HEK293T (cell line): ENCODE results near the gene PHRF1.

Source experiments
- ARNT ChIP-seq: fragments of 450-650 bp; IDR thresholded peaks from 2 replicates; pipeline ENCODE4 v1.6.1; 2017; ENCODE audit warnings: mild to moderate bottlenecking
- BHLHE40 ChIP-seq: fragments of 450-650 bp; IDR thresholded peaks from 2 replicates; pipeline ENCODE4 v1.6.1; 2016; ENCODE audit warnings: mild to moderate bottlenecking, moderate library complexity, borderline replicate concordance
- CTBP1 ChIP-seq: fragments of 450-650 bp; IDR thresholded peaks from 2 replicates; pipeline ENCODE4 v1.6.1; 2016; ENCODE audit warnings: borderline replicate concordance
- FOXA1 ChIP-seq: fragments of 450-650 bp; IDR thresholded peaks from 2 replicates; pipeline ENCODE4 v1.6.1; 2016; ENCODE audit warnings: mild to moderate bottlenecking
- L3MBTL2 ChIP-seq: fragments of 450-650 bp; conservative IDR thresholded peaks from 2 replicates; pipeline ENCODE4 v1.6.1; 2016; ENCODE audit warnings: mild to moderate bottlenecking
- LEF1 ChIP-seq: fragments of 450-650 bp; IDR thresholded peaks from 2 replicates; pipeline ENCODE4 v1.6.1; 2017; ENCODE audit warnings: mild to moderate bottlenecking, borderline replicate concordance
- NFRKB ChIP-seq: fragments of 450-650 bp; IDR thresholded peaks from 2 replicates; pipeline ENCODE4 v1.6.1; 2016; ENCODE audit warnings: mild to moderate bottlenecking, moderate library complexity
- SP1 ChIP-seq: fragments of 450-650 bp; IDR thresholded peaks from 2 replicates; pipeline ENCODE4 v1.6.1; 2017
- SUZ12 ChIP-seq: fragments of 450-650 bp; IDR thresholded peaks from 2 replicates; pipeline ENCODE4 v1.6.1; 2016; ENCODE audit warnings: mild to moderate bottlenecking
- TARDBP ChIP-seq: fragments of 450-650 bp; IDR thresholded peaks from 2 replicates; pipeline ENCODE4 v1.6.1; 2016
- TF ChIP-seq, protein P1 (sequence below): fragments of 450-650 bp; IDR thresholded peaks from 2 replicates; pipeline ENCODE4 v1.6.1; 2016

DNA sequence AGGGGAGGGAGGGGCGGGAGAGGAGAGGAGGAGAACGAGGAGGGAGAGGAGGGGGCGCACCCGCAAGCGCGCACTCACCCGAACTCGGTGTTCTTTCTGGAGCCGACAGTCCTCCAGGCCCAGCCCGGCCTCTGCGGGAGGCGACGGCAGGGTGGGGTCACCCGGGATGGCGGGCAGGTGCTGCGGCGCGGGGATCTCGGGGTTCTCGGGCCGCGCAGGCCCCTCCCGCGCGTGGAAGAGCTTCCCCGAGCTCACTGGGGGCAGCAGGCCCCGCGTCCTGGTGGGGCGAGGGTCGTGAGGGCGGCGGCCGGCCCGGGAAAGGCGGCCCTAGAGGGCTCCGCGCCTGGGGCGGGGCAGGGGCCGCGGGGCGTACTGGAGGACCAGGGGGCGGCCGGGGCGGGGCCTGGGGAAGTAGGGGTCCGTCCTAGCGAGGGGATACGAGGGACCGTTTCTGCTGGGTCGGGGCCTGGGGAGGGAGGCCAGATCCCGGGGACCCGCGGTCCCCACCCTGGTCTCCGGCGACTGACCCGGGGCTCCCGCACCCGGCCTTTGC lies 21.0 kb upstream of the PHRF1 start:
- TF ChIP-seq SP1 (no peak), LEF1 (no peak), FOXA1 (no peak), TARDBP (no peak), SUZ12 (no peak), BHLHE40 (no peak), NFRKB (no peak), CTBP1 (no peak), L3MBTL2 (no peak), ARNT (no peak)
- TF ChIP-seq, protein P1, sequence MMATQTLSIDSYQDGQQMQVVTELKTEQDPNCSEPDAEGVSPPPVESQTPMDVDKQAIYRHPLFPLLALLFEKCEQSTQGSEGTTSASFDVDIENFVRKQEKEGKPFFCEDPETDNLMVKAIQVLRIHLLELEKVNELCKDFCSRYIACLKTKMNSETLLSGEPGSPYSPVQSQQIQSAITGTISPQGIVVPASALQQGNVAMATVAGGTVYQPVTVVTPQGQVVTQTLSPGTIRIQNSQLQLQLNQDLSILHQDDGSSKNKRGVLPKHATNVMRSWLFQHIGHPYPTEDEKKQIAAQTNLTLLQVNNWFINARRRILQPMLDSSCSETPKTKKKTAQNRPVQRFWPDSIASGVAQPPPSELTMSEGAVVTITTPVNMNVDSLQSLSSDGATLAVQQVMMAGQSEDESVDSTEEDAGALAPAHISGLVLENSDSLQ, result no peak
